NCI-H446 treated with DMSO at 0.1 percent for 48 hours (cell line): Measurements from ENCODE around the gene NRBP1.

Experiments
- DNase-seq: peaks from one replicate; lab custom pipeline; 2025; lab: John Stamatoyannopoulos, UW

NRBP1 gene

GRCh38 chr2:27489498-27490397 lies 61.3 kb downstream of the NRBP1 start, which contains the start of gene IFT172:
Gene IFT172, minus strand, starts transcription at chr2:27489743. Its CDS starts 90 bp downstream, at chr2:27489653.
- DNase-seq = peak; percentile 97
